Measurements from ENCODE around the gene SALL2.
A peak's percentile ranks its signal among the peaks of the same experiment; 100 is the strongest.

The SALL2 gene

GRCh38 chr14:21527318-21527679, 1.2 kb upstream of the SALL2 start:
- peak overlapping the region; percentile 48 for H3K27ac ChIP-seq (ENCODE audit: low read length)
- no peak overlapping the region for H3K4me3 ChIP-seq (ENCODE audit: low read length)
- H3K27me3 ChIP-seq (ENCODE audit: control insufficient read depth, insufficient read depth, low read length) = no peaks in the 10 kb centered on the region
- no peaks in the 10 kb centered on the region for H3K9me3 ChIP-seq (ENCODE audit: control insufficient read depth, insufficient read depth, low read length)
- DNase-seq (ENCODE audit: low read depth, low spot score) = no peak
- no CpG with 5 or more reads among the region's 1 CpG for WGBS (ENCODE audit: insufficient coverage, insufficient read length)
- H3K4me1 ChIP-seq (ENCODE audit: control insufficient read depth, insufficient read depth, low read length) = peaks cover 13% of the 10 kb centered on the region; the same call in 1 of the 2 replicates
- peaks cover 29% of the 10 kb centered on the region for H3K36me3 ChIP-seq (ENCODE audit: control insufficient read depth, insufficient read depth, low read length)

- H3K36me3 ChIP-seq (ENCODE audit: control insufficient read depth, insufficient read depth, low read length) = peaks cover 34% of the 10 kb centered on the region
- H3K4me3 ChIP-seq (ENCODE audit: low read length) = peak overlapping the region; percentile 16; the same call in 1 of the 2 replicates
- H3K27ac ChIP-seq (ENCODE audit: low read length) = peak overlapping the region; percentile 48
- H3K9me3 ChIP-seq (ENCODE audit: control insufficient read depth, insufficient read depth, low read length) = no peaks in the 10 kb centered on the region
- no peaks in the 10 kb centered on the region for H3K27me3 ChIP-seq (ENCODE audit: control insufficient read depth, insufficient read depth, low read length)
- peaks cover 17% of the 10 kb centered on the region for H3K4me1 ChIP-seq (ENCODE audit: control insufficient read depth, insufficient read depth, low read length)
- WGBS (ENCODE audit: insufficient coverage, insufficient read length) = no CpG with 5 or more reads among the region's 13 CpGs
- DNase-seq (ENCODE audit: low read depth, low spot score) = no peak
Observed at GRCh38 chr14:21526672-21527317, 649 bp upstream of the SALL2 start.

GRCh38 chr14:21525571-21525961, 580 bp downstream of the SALL2 start:
- Histone ChIP-seq H3K27ac (ENCODE audit: low read length) (no peak overlapping the region), H3K4me1 (ENCODE audit: control insufficient read depth, insufficient read depth, low read length) (peaks cover 17% of the 10 kb centered on the region), H3K36me3 (ENCODE audit: control insufficient read depth, insufficient read depth, low read length) (peaks cover 35% of the 10 kb centered on the region), H3K27me3 (ENCODE audit: control insufficient read depth, insufficient read depth, low read length) (no peaks in the 10 kb centered on the region), H3K9me3 (ENCODE audit: control insufficient read depth, insufficient read depth, low read length) (no peaks in the 10 kb centered on the region), H3K4me3 (ENCODE audit: low read length) (peak overlapping the region; percentile 88; the same call in 1 of the 2 replicates)
- no CpG with 5 or more reads among the region's 12 CpGs for WGBS (ENCODE audit: insufficient coverage, insufficient read length)
- no peak for DNase-seq (ENCODE audit: low read depth, low spot score)

- no peak overlapping the region for H3K27ac ChIP-seq (ENCODE audit: low read length)
- peaks cover 35% of the 10 kb centered on the region for H3K36me3 ChIP-seq (ENCODE audit: control insufficient read depth, insufficient read depth, low read length)
- no CpG with 5 or more reads among the region's 18 CpGs for WGBS (ENCODE audit: insufficient coverage, insufficient read length)
- peaks cover 17% of the 10 kb centered on the region for H3K4me1 ChIP-seq (ENCODE audit: control insufficient read depth, insufficient read depth, low read length)
- H3K9me3 ChIP-seq (ENCODE audit: control insufficient read depth, insufficient read depth, low read length) = no peaks in the 10 kb centered on the region
- peak overlapping the region; percentile 88; the same call in 1 of the 2 replicates for H3K4me3 ChIP-seq (ENCODE audit: low read length)
- no peak for DNase-seq (ENCODE audit: low read depth, low spot score)
- H3K27me3 ChIP-seq (ENCODE audit: control insufficient read depth, insufficient read depth, low read length) = no peaks in the 10 kb centered on the region
Observed at GRCh38 chr14:21524575-21525490, 1.3 kb downstream of the SALL2 start.

GRCh38 chr14:21523203-21523602, 2.9 kb downstream of the SALL2 start:
- DNase-seq (ENCODE audit: low read depth, low spot score) = no peak
- no peak overlapping the region for H3K27ac ChIP-seq (ENCODE audit: low read length)
- no peaks in the 10 kb centered on the region for H3K27me3 ChIP-seq (ENCODE audit: control insufficient read depth, insufficient read depth, low read length)
- no peak overlapping the region for H3K4me3 ChIP-seq (ENCODE audit: low read length)
- WGBS (ENCODE audit: insufficient coverage, insufficient read length) = no CpG with 5 or more reads among the region's 7 CpGs
- peaks cover 35% of the 10 kb centered on the region for H3K36me3 ChIP-seq (ENCODE audit: control insufficient read depth, insufficient read depth, low read length)
- no peaks in the 10 kb centered on the region for H3K9me3 ChIP-seq (ENCODE audit: control insufficient read depth, insufficient read depth, low read length)
- peaks cover 17% of the 10 kb centered on the region for H3K4me1 ChIP-seq (ENCODE audit: control insufficient read depth, insufficient read depth, low read length)

- H3K4me1 ChIP-seq (ENCODE audit: control insufficient read depth, insufficient read depth, low read length) = peaks cover 17% of the 10 kb centered on the region
- H3K27ac ChIP-seq (ENCODE audit: low read length) = no peak overlapping the region
- no peaks in the 10 kb centered on the region for H3K9me3 ChIP-seq (ENCODE audit: control insufficient read depth, insufficient read depth, low read length)
- no peak for DNase-seq (ENCODE audit: low read depth, low spot score)
- no peaks in the 10 kb centered on the region for H3K27me3 ChIP-seq (ENCODE audit: control insufficient read depth, insufficient read depth, low read length)
- WGBS (ENCODE audit: insufficient coverage, insufficient read length) = no CpG with 5 or more reads among the region's 2 CpGs
- H3K36me3 ChIP-seq (ENCODE audit: control insufficient read depth, insufficient read depth, low read length) = peaks cover 35% of the 10 kb centered on the region
- H3K4me3 ChIP-seq (ENCODE audit: low read length) = no peak overlapping the region
Observed at GRCh38 chr14:21521501-21521900, 4.6 kb downstream of the SALL2 start.

- Histone ChIP-seq H3K4me1 (ENCODE audit: control insufficient read depth, insufficient read depth, low read length) (peaks cover 17% of the 10 kb centered on the region), H3K27ac (ENCODE audit: low read length) (no peak overlapping the region), H3K4me3 (ENCODE audit: low read length) (no peak overlapping the region), H3K9me3 (ENCODE audit: control insufficient read depth, insufficient read depth, low read length) (no peaks in the 10 kb centered on the region), H3K36me3 (ENCODE audit: control insufficient read depth, insufficient read depth, low read length) (peaks cover 35% of the 10 kb centered on the region), H3K27me3 (ENCODE audit: control insufficient read depth, insufficient read depth, low read length) (no peaks in the 10 kb centered on the region)
- DNase-seq (ENCODE audit: low read depth, low spot score) = no peak
- WGBS (ENCODE audit: insufficient coverage, insufficient read length) = no CpG with 5 or more reads among the region's 1 CpG
Observed at GRCh38 chr14:21520767-21521166, 5.4 kb downstream of the SALL2 start.

- Histone ChIP-seq H3K36me3 (ENCODE audit: control insufficient read depth, insufficient read depth, low read length) (peaks cover 18% of the 10 kb centered on the region), H3K27ac (ENCODE audit: low read length) (no peak overlapping the region), H3K27me3 (ENCODE audit: control insufficient read depth, insufficient read depth, low read length) (no peaks in the 10 kb centered on the region), H3K4me1 (ENCODE audit: control insufficient read depth, insufficient read depth, low read length) (peaks cover 7% of the 10 kb centered on the region), H3K9me3 (ENCODE audit: control insufficient read depth, insufficient read depth, low read length) (no peaks in the 10 kb centered on the region), H3K4me3 (ENCODE audit: low read length) (no peak overlapping the region)
- DNase-seq (ENCODE audit: low read depth, low spot score) = no peak
- WGBS (ENCODE audit: insufficient coverage, insufficient read length) = no CpG with 5 or more reads among the region's 2 CpGs
Observed at GRCh38 chr14:21518725-21519124, 7.4 kb downstream of the SALL2 start.

GRCh38 chr14:21514341-21514740, 11.8 kb downstream of the SALL2 start:
- H3K27ac ChIP-seq (ENCODE audit: low read length) = no peak overlapping the region
- no peaks in the 10 kb centered on the region for H3K4me1 ChIP-seq (ENCODE audit: control insufficient read depth, insufficient read depth, low read length)
- no peaks in the 10 kb centered on the region for H3K9me3 ChIP-seq (ENCODE audit: control insufficient read depth, insufficient read depth, low read length)
- H3K4me3 ChIP-seq (ENCODE audit: low read length) = no peak overlapping the region
- no CpG with 5 or more reads among the region's 1 CpG for WGBS (ENCODE audit: insufficient coverage, insufficient read length)
- H3K36me3 ChIP-seq (ENCODE audit: control insufficient read depth, insufficient read depth, low read length) = no peaks in the 10 kb centered on the region
- H3K27me3 ChIP-seq (ENCODE audit: control insufficient read depth, insufficient read depth, low read length) = no peaks in the 10 kb centered on the region; the same call in 1 of the 2 replicates
- DNase-seq (ENCODE audit: low read depth, low spot score) = no peak

GRCh38 chr14:21510735-21511657, 15.2 kb downstream of the SALL2 start, which contains the start of gene METTL3:
TSS of gene METTL3 (minus strand) at chr14:21511340. CDS start at chr14:21511223, 117 bp downstream.
- H3K4me3 ChIP-seq (ENCODE audit: low read length) = peak within 1 kb of the TSS; percentile 80
- no peak within 1 kb of the TSS for H3K27ac ChIP-seq (ENCODE audit: low read length)
- no CpG with 5 or more reads among the region's 53 CpGs for WGBS (ENCODE audit: insufficient coverage, insufficient read length)

More at GRCh38 chr14:21510735-21511657, 15.2 kb downstream of the SALL2 start, which contains the start of gene METTL3:
- Histone ChIP-seq H3K4me1 (ENCODE audit: control insufficient read depth, insufficient read depth, low read length) (no peaks in the 10 kb centered on the region), H3K9me3 (ENCODE audit: control insufficient read depth, insufficient read depth, low read length) (no peaks in the 10 kb centered on the region), H3K27me3 (ENCODE audit: control insufficient read depth, insufficient read depth, low read length) (no peaks in the 10 kb centered on the region; the same call in 1 of the 2 replicates), H3K36me3 (ENCODE audit: control insufficient read depth, insufficient read depth, low read length) (peaks cover 6% of the 10 kb centered on the region)
- DNase-seq (ENCODE audit: low read depth, low spot score) = peak; percentile 99
